C1 segment of cervical spinal cord (tissue), 14 donors: ENCODE results near the gene SLC6A3.
A peak's percentile ranks its signal among the peaks of the same experiment; 100 is the strongest.
"Not testable (repeated sequence)": the region's sequence is repeated elsewhere in the genome, so short reads cannot be mapped to it uniquely, and the experiment has no call there.

Experiments used
- DNase-seq, 14 donors: peaks; one replicate each; lab custom pipeline; 2025; lab: John Stamatoyannopoulos, UW

The SLC6A3 gene

DNA sequence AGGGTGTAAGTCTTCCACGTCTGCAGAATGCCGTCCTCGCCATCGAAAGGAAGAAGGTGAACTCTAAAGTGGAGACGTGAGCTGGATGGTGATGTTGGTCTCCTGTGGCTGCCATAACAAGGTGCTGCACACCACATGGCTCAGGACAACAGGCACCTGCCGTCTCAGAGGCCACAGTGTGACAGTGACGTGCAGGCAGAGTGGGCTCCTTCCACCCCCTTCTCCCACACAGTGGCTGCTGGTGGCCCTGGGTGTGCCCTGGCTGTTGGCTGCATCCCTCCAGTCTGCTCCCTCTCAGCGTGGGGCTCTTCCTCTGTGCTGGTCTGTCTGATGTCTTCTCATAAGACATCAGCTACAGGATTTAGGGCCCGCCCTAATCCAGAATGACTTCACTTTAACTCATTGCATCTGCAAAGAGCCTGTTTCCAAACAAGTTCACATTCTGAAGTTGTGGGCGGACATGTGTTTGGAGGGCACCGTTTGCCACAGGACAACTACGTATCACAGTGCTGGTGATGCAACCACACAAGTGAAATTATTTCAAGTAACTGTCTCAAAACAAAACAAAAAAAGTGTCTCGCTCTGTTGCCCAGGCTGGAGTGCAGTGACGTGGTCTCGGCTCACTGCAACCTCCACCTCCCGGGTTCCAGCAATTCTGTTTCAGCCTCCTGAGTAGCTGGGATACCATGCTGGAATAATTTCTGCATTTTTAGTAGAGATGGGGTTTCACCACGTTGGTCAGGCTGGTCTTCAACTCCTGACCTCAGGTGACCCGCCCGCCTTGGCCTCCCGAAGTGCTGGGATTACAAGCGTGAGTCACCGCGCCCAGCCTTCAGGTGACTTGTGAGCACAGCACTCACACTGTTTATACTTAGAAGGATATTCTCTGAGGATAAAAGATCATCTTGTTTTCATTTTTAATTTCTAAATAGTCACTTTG, 69.1 kb downstream of the SLC6A3 start:
- DNase-seq: no peak

DNA sequence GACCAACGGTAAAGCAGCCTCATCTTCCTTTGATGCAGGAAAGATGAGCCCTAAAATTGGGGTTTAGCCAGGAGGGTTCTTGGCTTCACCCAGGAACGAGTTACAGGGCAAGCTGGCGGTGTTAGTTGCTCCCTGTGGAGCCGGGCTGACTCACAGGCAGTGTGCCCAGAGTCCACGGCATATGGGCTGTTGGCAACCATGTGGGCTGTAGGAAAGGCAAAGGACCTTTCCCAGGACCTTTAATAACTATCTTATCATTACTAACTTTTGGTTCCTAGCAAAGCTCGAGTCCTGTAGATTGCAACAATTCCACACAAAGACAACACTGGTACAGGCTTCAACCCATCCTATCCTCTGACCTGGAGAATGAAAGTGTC, 70.6 kb downstream of the SLC6A3 start:
- peak in 3 of 14 donors; percentile 20 to 95 (median 43) for DNase-seq

DNA sequence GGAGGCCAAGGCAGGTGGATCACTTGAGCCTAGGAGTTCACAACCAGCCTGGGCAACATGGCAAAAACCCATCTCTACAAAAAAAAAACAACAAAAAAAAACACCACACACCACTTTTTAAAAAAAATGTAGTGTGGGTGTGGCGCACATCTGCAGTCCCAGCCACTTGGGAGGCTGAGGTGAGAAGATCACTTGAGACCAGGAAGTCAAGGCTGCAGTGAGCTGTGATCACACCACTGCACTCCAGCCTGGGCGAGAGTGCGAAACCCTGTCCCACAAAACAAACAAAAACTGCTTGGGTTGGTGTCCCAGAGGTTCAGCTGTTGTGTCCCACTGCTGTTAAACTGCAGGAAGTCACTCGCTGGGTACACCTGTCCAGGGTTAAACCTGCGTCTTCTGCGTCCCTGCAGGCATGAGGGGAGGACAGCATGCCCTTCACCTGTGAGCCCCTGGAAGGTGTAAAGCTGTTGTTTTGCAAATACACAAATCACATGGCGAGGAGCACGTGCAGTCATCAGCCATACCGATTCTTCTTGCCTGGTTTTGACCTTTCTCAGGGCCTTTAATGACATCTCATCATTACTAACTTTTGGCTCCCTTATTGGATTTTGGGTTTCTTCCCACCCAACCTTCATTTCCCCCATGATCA, 71.1 kb downstream of the SLC6A3 start:
- DNase-seq: no peak

DNA sequence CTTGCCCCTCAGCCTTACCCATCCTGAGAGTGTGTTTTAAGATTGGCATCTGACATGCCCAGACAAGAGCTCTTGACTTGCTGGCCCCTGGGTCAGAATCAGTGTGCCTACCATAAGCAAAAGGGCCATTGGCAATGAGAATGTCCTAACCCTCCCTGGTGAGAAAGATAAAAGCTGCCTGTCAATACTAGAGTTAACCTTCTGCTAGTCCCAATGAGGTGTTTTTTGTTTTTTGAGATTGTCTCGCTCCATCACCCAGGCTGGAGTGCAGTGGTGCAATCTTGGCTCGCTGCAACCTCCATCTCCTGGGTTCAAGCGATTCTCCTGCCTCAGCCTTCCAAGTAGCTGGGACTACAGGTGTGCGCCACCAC, 73.3 kb downstream of the SLC6A3 start:
- not testable (repeated sequence) for DNase-seq

DNA sequence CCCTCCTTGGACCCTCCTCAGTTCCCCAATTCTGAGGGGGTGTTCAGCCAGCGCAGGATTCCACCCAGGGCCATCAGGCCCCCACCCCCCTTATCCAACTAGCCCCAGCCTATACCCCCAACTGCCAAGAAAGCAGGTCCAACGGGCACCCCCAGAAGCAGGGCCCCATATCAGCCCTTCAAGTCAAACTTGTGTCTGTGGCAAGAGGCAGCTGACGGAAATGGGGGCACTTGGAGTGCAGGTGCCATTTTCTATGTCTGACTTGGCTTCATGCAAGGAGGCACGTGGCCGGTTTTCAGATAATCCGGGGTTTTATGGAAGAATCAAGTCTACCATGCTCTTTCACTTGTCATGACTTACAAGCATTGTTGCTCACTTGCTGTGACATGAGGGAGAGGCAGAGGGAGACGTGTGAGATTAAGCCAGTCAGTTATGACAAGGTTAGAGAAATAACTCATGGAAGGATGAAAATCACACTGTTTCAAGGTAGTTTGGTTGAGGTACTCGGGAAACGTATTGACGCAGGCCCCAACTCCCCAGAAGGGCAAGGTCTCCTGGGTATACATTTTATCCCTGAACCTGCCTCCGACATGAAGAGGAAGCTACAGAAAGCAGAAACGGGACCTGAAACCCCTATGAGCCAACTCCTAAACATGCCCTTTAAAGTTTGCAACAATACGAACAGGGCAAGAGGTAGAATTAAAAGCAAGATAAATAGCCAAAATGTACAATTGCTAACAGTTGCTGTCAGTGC, 73.8 kb downstream of the SLC6A3 start:
- no peak for DNase-seq

DNA sequence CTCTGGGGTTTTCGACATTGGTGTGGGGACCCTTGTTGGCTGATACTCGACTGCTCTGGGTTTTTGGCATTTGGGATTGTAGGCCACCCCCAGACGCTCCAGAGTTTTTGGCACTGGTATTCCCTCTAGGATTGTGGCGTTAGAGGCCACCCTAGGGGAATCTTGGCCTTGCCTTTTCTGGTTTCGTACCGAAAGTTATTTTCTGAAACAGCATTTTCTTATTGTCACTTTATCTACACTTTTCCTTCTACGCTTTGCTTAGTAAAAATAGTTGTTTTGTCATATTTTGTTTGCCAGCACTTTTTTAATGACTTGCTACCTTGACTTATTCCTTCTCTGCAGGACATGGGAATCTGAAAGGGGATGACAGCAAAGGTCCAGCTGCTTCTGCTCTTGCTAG, 75.2 kb downstream of the SLC6A3 start:
- no peak for DNase-seq

DNA sequence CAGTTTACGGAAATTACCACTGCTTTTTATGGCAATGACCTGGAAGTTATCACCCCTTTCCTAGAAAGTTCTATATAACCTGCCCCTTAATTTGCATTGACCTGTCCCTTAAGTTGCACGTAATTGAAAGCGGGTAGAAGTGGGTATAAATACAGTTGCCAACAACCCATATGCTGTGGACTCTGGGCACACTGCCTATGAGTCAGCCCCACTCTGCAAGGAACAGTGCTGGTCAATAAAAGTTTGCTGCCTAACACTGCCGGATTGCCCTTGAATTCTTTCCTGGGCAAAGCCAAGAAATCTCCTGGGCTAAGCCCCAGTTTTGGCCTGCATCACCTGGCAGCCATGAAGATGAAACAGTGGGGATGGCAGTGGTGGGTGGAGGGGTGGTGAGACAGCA, 76.5 kb downstream of the SLC6A3 start:
- DNase-seq: no peak

DNA sequence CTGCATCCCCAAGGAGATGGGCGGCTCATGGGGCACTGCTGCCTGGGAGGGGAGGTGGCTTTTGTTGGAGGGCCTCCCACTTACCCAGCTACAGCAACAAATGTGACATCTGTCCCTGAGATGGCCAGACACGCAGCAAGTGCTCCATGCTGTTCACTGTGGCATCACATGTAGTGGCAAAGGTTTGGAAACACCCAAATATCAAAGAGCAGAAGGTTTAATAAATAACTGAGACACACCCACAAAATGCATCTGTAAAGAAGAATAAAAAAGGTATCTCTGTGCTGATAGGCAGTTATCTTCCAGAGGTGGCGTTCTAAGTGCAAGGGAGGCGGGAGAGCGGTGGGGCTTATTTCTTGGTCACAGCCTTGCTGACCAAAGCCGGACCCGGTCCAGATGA, 77.0 kb downstream of the SLC6A3 start:
- no peak for DNase-seq

DNA sequence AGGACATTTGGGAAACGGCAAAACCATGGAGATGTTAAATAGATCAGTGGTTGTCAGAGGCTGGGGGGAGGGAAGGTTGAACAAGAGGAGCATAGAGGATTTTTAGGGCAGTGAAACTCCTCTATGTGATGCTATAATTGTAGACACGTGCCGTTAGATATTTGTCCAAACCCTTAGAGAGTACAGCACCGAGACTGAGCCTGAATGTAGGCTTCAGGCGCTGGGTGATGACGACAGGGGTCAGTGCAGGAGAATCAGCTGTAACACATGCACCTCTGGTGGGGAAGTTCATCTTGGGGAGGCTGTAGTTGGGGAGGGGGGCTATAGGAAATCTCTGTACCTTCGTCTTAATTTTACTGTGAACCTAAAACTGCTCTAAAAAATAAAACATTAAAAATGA, 78.1 kb downstream of the SLC6A3 start:
- DNase-seq: no peak

DNA sequence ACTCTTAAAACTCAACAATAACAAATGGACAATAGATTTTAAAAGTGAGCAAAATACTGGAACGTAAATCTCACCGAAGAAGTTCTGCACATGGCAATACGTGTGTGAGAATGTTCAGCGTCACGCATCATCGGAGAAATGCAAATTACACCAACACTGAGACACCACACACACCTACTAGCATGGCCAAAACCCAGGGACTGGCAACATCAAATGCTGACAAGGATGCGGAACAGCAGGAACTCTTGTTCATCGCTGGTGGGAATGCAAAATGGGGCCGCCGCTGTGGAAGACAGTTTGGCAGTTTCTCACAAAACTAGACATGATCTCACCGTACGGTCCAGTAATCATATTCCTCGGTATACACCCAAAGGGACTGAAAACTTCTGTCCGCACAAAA, 78.7 kb downstream of the SLC6A3 start:
- no peak for DNase-seq

DNA sequence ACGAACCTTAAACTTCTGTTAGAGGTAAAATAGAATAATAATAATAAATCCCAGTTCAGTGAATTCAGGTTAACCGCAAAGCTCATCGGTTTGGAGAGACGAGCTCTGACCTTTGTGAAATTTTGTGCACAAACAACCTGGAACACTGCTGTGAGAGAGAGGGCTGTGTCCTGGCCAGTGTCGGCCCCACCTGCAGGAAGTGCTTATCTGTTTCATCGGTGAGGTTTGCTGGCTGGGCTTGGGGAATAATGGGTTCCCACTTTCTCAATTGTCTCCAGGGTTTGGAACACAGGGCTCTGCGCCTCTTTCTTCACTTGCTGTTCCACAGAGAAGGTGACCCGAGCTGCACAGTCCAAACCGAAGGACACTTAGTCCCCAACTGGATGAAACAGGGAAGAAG, 81.0 kb downstream of the SLC6A3 start:
- no peak for DNase-seq

DNA sequence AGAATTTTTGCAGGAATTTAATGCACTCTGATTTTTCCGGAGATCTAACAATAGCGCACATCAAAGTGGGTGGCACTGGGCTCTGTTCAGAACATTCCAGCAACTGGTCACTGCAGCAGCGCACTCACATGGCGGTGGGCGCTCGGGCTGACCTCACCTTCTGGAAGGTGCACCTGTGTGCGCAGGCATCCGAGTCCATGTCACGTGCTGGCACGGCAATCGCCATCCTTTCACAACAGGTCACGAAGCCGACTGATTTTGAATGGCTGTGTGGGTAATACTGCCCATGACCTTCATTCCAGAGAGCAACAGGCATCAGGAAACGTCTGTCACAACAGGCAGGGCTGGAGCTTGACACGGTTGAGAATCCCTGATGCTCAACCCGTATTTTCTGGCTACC, 81.7 kb downstream of the SLC6A3 start:
- DNase-seq: no peak

DNA sequence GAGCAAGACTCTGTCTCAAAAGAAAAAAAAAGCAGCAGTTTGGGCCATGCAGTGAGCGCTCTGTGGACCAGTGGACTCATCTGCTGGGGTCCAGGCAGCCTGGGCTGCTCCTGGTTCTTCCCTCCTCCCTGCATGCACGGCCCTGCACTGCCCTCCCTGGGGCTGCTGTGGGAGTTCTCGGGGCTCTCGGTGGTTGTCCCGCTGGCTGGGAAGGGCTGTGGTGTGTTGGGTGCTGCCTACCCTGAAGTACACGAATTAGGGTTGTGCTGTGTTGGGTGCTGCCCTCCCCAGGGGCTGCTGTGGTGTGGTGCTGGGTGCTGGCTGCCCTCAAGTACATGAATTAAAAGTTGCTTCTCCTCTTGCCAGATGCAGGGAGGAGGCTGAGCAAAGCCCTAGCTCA, 82.1 kb downstream of the SLC6A3 start:
- no peak for DNase-seq

DNA sequence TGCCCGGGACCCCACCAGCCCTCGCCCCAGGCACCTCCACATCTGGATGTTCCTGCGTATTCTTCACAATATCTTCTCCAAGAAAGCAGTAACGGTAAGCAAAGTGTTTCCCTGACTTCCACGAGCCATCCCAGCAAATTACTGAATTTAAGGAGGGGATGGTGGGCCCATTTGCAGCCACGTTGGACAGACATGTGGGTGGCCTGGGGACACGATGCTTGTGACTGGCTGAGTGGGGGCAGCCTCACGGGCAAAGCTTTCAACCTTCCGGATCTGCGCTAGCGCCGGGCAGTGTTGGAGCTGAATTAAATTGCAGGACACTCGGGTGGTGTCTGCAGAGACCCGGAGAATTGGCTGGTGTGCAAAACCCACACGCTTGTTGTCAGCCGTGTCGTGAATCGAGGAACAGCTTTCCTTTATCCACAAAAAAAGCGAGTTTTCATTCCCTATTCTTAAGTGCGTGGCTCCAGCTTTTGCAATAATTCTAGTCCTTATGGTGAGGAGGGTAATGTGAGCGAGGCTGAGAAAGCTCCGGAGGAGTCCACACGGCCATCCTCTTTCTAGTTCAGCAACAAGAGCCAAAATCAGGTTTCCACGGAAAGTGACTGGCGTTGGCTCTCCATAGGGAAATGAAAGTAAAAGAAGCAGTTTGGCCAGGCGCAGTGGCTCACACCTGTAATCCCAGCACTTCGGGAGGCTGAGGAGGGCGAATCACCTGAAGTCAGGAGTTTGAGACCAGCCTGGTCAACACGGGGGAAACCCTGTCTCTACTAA, 82.8 kb downstream of the SLC6A3 start:
- DNase-seq: no peak

DNA sequence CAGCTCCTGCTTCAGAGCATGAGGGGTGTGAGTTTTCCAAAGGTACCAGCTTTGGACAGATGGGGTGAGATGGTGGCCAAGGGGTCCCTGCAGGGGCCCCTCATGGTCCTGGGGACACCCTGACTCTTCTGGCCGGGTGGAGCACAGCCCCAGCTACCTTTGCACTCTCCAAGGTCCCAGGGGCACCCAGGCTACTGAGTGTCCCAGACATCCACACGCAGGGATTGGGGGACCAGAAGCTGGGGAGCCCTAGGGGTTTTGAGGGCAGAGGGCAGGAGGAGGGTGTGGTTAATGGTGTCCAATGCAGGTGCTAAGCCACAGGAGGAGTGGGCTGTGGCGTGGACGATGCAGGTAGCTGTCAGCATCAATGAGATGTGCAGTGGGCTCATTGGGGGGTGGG, 84.4 kb downstream of the SLC6A3 start:
- DNase-seq: no peak

DNA sequence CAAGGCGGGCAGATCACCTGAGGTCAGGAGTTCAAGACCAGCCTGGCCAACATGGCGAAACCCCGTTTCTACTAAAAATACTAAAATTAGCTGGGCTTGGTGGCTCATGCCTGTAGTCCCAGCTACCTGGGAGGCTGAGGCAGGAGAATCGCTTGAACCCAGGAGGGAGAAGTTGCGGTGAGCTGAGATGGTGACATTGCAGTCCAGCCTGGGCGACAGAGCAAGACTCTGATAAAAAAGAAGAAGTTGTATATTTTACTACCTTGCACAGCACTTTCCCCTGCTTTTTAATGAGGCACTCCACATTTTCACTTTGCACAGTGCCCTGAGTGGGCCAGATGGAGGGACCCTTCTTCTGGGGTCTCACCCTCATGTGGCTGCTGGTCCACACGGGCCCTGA, 84.9 kb downstream of the SLC6A3 start:
- DNase-seq: not testable (repeated sequence)

DNA sequence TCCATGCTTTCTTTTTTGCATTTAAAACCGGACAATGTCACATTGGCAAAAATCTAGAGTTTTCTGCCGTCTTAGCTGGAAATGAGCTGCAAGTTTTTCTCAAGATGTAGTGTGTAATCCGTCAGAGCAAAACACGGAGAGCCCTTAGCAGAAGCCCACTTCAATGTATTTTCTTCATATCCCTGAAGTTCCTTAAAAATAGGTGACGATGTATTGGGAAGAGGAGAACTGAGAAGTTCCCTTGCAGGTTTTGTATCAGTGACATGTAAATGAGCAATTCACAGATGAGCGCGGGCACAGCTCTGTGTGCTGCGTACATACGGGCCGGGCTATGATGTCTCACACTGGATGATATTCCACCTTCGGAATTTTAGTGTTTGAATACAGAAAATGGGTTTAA, 85.5 kb downstream of the SLC6A3 start:
- DNase-seq: no peak

DNA sequence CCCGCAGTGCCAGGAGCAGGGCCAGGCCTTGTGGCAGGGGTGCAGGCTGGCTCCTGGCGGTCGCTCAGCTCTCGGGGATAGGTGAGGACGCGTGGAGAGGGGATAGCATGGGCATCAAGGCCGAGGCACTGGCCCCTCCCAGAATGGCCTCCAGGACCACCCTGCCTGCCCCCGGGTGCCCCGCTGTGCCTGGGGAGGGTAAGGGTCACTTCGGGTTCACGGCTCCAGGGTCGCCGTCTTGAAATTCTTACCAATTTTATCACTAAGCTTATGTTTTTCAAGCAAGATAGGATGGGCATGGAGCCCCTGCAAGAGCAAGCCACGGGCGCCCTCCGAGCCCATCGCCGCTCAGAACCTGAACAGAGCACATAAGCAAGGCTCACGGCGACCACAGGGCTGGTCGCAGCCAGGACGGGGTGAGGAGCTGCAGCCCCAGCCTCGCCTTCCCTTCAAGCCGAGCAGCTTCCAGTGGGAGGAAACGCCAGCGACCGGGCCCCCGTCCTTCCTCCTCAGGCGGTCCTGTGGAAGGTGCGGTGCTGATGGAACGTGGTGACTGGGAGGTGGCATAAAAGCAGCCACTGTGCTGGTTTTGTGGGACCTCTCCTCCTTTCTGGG, 86.1 kb downstream of the SLC6A3 start:
- DNase-seq: no peak

DNA sequence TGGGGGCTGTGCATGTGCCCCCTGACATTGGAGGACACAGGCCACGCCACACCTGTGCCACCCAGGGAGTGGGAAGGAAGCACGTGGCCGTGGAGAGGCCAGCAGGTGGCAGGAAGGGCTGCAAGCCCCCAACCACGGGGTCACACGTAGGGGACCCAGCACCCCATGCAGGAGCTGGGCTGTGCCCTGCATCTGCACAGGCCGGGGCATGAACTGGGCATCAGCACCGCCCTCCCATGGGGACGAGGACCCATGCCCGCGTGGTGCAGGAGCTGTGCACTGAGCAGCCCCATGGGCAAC, 86.6 kb downstream of the SLC6A3 start:
- no peak for DNase-seq

DNA sequence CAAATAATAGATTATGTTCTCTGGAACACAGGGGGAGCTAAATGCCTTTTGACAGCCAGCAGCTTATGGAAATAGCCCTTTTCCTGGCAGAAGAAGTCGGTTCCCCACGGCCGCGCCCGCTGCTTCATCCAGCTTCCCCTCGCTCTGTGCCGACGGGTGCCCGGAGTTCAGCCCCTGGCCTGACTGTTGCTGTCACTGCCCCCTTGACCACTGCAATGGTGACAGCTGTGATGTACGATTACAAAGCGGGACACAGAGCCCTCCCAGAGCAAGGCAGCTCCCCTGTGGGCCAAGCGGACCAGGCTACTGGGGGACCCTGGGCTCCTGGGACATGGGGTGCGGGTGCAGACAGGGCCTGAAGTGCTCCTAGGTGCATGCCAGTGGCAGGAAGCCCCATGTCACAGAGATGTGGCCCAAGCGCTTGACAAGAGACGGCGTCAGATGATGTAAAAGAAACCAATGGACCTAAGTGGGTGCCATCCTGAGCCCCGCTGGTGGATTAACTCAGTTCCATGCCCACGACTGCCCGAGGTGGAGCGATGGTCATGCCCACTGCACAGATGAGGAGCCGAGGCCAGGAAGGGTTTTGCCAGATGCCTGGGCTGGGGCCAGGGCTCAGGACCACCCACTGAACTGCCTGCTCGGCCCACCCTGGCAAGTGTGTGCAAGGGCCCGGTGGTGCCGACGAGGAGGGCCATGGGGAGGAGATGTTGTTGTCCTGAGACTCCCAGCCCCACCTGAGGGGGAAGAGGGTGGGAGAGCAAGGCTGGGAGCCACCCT, 87.1 kb downstream of the SLC6A3 start:
- DNase-seq: no peak
